ENCODE measurements around the gene MYL4. TPM values are rescaled to one million over a fixed set of nuclear protein-coding genes. Genes with fewer than 3 reads are reported as not detected.
"Not testable (repeated sequence)": the region's sequence is repeated elsewhere in the genome, so short reads cannot be mapped to it uniquely, and the experiment has no call there.

MYL4 gene
- total RNA-seq (2014; rRNA removed; shearing (Covaris generic)), result not detected in 2 replicates
- not detected in 2 replicates for polyA plus RNA-seq (2015; cell fraction: cytosol; rRNA removed)
- not detected in 2 replicates for polyA plus RNA-seq (2015; cell fraction: nucleus; rRNA removed)

DNA sequence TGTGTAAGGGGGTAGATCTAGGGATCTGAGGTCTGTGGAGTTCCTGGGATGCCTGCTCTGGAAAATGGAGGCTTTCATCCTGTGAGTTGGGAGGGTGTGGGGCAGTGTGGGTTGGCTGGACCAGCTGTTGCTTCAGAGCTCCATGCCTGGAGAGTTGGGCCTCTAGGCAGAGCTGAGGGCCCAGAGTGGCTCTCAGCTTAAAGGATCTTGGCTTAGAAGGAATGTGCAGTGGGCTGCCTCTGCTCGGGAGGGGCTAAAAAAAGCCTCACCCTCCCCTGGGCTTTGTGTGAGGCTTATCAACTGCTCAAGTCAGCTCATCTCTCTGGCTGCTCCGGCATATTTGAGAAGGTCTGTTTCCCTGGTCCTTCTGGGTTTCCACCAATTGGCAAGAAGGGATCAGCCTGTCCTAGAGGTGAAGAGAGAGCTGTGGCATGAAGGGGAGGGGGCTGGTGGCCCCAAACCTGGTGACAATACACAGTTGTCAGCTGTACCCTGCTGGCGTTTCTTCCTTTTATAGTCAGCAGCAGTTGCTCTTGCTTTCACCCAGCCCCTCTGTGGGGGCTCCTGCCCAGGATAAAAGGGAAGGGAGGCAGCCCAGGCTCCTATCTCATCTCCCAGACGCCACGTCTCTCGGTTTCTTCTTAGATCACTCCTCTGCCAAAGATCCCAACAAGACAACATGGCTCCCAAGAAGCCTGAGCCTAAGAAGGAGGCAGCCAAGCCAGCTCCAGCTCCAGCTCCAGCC, at the start of gene MYL4:
Gene MYL4 (plus strand): TSS at position 605 of the 745 bp plus-strand sequence. CDS start 75 bp downstream, at position 680.
- no peak for DNase-seq (ENCODE audit: low read depth, low spot score)
- in situ Hi-C loops (cut with HindIII; ENCODE audit: low pct_unique_long_range_greater_than_20kb, low sequenced_read_pairs), result no loop called here

- in situ Hi-C loops (cut with HindIII; ENCODE audit: low pct_unique_long_range_greater_than_20kb, low sequenced_read_pairs), result no loop called here
- DNase-seq (ENCODE audit: low read depth, low spot score), result no peak
These were observed 47.0 kb upstream of the MYL4 start for GRCh38 chr17:47162013-47162622.

DNA sequence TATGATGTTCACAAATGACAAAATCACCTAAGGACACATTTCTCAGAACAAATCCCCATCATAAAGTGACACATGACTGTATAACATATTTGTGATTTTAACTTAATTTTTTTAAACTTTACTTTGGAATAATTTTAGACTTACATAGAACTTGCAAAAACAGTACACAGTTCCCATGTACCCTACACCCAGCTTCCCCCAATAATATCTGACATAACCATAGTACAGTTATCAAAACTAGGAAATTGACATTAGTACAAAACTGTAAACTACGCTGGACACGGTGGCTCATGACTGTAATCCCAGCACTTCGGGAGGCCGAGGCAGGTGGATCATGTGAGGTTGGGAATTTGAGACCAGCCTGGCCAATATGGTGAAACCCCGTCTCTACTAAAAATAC, 44.9 kb upstream of the MYL4 start:
- no peak for DNase-seq (ENCODE audit: low read depth, low spot score)
- in situ Hi-C loops (cut with HindIII; ENCODE audit: low pct_unique_long_range_greater_than_20kb, low sequenced_read_pairs), result no loop called here

- in situ Hi-C loops (cut with HindIII; ENCODE audit: low pct_unique_long_range_greater_than_20kb, low sequenced_read_pairs), result no loop called here
These were observed 44.0 kb upstream of the MYL4 start for GRCh38 chr17:47165137-47165536.

GRCh38 chr17:47166854-47167253, 42.3 kb upstream of the MYL4 start:
- in situ Hi-C loops (cut with HindIII; ENCODE audit: low pct_unique_long_range_greater_than_20kb, low sequenced_read_pairs); DNase-seq (ENCODE audit: low read depth, low spot score): not testable (repeated sequence)

More at GRCh38 chr17:47165137-47165536, 44.0 kb upstream of the MYL4 start:
- no peak for DNase-seq (ENCODE audit: low read depth, low spot score)

DNA sequence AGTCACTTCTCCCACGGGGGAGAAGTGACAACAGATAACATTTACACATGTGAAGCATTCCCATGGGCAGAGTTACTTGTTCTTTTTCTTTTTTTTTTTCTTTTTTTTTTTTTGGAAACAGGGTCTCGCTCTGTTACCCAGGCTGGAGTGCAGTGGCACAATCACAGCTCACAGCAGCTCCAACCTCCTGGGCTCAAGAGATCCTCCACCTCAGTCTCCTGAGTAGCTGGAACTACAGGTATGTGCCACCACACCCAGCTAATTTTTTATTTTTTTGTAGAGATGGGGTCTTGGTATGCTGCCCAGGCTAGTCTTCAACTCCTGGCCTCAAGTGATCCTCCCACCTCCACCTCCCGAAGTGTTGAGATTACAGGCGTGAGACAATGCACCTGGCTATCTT, 40.3 kb upstream of the MYL4 start:
- DNase-seq (ENCODE audit: low read depth, low spot score); in situ Hi-C loops (cut with HindIII; ENCODE audit: low pct_unique_long_range_greater_than_20kb, low sequenced_read_pairs): not testable (repeated sequence)

DNA sequence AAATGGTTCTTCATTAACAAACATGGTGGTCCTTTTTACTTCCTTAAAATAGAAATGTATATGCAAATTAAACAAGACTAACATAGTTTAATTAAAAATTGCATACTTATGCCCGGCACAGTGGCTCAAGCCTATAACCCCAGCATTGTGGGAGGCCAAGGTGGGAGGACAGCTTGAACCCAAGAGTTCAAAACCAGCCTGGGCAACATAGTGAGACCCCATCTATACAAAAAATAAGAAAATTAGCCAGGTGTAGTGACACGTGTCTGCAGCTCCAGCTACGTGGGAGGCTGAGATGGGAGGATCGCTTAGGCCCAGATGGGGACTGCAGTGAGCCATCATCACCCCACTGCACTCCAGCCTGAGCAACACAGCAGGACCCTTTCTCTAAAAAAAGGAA, 38.4 kb upstream of the MYL4 start:
- in situ Hi-C loops (cut with HindIII; ENCODE audit: low pct_unique_long_range_greater_than_20kb, low sequenced_read_pairs), result no loop called here

DNA sequence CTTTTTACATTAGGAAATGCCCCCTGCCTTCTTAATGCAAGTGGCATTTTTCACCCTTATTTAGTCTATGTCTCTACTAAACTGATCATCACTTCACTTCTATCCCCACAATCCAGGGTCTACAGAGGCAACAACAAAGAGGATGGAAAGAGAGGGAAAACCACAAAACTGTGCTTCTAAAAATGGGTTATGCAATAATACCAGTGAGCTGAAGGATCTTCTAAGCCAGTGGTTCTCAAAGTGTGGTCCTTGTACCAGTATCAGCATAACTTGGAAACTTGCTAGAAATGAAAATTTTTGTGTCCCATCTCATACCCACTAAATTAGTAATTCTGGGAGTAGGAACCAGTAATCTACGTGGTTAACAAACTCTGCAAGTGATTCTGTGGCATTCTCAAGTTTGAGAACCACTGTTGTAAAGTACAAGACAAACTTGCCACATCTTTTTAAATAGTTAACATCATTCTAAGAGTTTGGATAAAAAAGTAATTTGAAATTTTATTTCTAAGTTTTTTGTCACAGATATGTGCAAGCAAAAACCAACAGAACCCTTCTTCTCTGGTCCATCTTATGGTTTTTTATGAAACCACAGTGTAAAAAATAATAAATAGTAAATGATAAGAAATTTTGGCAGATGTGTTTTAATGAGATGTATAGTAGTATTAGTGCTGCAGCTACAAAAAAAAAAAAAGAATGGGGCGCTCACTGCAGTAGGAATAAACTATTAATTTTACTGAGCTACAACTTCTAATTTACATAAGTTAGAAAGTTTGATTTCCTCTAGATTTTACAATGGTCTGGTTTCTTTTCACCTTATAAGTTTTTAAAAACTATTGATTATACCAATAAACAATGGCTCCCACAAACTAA, 36.2 kb upstream of the MYL4 start:
- in situ Hi-C loops (cut with HindIII; ENCODE audit: low pct_unique_long_range_greater_than_20kb, low sequenced_read_pairs), result no loop called here
- DNase-seq (ENCODE audit: low read depth, low spot score), result no peak

More for the DNA sequence above, 38.4 kb upstream of the MYL4 start:
- no peak for DNase-seq (ENCODE audit: low read depth, low spot score)

- DNase-seq (ENCODE audit: low read depth, low spot score); in situ Hi-C loops (cut with HindIII; ENCODE audit: low pct_unique_long_range_greater_than_20kb, low sequenced_read_pairs): not testable (repeated sequence)
These were observed 34.3 kb upstream of the MYL4 start for GRCh38 chr17:47174823-47175222.

GRCh38 chr17:47176389-47176826, 32.7 kb upstream of the MYL4 start:
- DNase-seq (ENCODE audit: low read depth, low spot score), result no peak

GRCh38 chr17:47177261-47177660, 31.9 kb upstream of the MYL4 start:
- no peak for DNase-seq (ENCODE audit: low read depth, low spot score)

More at GRCh38 chr17:47176389-47176826, 32.7 kb upstream of the MYL4 start:
- in situ Hi-C loops (cut with HindIII; ENCODE audit: low pct_unique_long_range_greater_than_20kb, low sequenced_read_pairs), result no loop called here

GRCh38 chr17:47179141-47179540, 30.0 kb upstream of the MYL4 start:
- DNase-seq (ENCODE audit: low read depth, low spot score), result no peak
- in situ Hi-C loops (cut with HindIII; ENCODE audit: low pct_unique_long_range_greater_than_20kb, low sequenced_read_pairs), result no loop called here

More at GRCh38 chr17:47177261-47177660, 31.9 kb upstream of the MYL4 start:
- in situ Hi-C loops (cut with HindIII; ENCODE audit: low pct_unique_long_range_greater_than_20kb, low sequenced_read_pairs), result no loop called here

- in situ Hi-C loops (cut with HindIII; ENCODE audit: low pct_unique_long_range_greater_than_20kb, low sequenced_read_pairs), result no loop called here
- no peak for DNase-seq (ENCODE audit: low read depth, low spot score)
These were observed 28.8 kb upstream of the MYL4 start for GRCh38 chr17:47180337-47180736.

DNA sequence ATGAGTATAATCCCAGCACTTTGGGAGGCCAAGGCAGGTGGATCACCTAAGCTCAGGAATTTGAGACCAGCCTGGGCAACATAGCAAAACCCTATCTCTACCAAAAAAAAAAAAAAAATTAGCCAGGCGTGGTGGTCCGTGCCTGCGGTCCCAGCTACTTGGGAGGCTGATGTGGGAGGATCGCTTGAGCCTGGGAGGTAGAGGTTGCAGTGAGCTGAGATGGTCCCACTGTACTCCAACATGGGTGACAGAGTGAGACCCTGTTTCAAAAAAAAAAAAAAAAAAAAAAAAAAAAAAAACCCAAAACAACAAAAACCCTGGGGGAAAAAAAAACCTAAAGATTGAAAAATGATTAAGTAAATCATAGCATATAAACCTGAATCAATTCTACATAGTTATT, 28.2 kb upstream of the MYL4 start:
- in situ Hi-C loops (cut with HindIII; ENCODE audit: low pct_unique_long_range_greater_than_20kb, low sequenced_read_pairs); DNase-seq (ENCODE audit: low read depth, low spot score): not testable (repeated sequence)

DNA sequence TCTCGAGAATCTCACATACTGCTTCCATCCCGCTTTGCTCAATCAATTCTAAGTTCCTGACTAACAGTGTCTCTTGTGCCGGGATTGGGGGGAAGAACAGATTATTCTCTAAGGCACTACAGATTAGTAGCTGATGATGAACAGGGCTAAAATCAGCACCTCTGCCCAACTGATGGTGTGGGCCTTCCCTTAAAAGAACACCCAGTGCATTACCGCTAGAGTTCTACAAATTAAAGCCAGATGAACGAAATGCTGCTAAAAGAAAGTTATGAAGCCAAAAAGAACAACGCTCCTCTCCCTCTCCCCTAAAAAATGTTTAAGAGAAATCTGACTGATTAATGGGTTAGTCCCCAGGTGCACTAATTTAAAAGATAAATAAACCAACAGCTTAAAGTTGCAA, 24.5 kb upstream of the MYL4 start:
- DNase-seq (ENCODE audit: low read depth, low spot score), result no peak
- in situ Hi-C loops (cut with HindIII; ENCODE audit: low pct_unique_long_range_greater_than_20kb, low sequenced_read_pairs), result no loop called here

DNA sequence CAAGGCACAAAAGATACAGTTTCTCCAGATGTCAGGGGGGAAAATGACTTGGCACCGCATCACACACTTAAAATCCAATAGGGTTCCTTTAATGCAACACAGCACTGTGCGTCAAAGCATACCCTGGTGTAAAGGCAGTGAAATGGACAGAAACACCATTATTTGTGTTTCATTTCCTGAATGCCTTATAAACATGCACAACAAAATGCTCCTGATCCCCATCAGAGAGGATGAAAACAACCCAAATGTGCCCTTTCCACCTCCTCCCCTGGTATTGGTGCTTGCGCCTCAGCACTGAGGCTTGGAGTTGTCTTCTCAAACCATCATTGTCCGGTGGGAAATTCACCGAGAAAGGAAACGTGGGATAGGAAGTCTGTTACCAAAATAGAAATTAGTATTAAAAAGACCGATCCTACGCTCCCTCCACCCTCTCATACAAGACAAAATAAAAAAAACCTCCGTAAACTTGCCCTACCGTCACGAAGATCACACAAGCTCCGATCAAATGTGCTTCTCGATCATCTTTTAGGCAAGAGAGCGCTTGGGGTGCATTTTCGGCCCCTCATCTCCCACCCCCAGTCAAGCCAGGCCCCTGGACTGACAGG, 20.8 kb upstream of the MYL4 start:
- in situ Hi-C loops (cut with HindIII; ENCODE audit: low pct_unique_long_range_greater_than_20kb, low sequenced_read_pairs), result no loop called here
- DNase-seq (ENCODE audit: low read depth, low spot score), result peak; percentile 50

- peak; percentile 99 for DNase-seq (ENCODE audit: low read depth, low spot score)
- in situ Hi-C loops (cut with HindIII; ENCODE audit: low pct_unique_long_range_greater_than_20kb, low sequenced_read_pairs), result no loop called here
These were observed 20.0 kb upstream of the MYL4 start, which contains the start of gene CDC27 for GRCh38 chr17:47188876-47189731. Gene CDC27, minus strand, starts transcription at chr17:47189295. Its CDS starts 123 bp downstream, at chr17:47189172.

All from SK-MEL-5 (cell line).